HCT116 (cell line): Measurements from ENCODE around the gene AGRP. TPM values are rescaled to one million over a fixed set of nuclear protein-coding genes. Genes with fewer than 3 reads are reported as not detected.

Source experiments
- ATAC-seq: fragments of 200-7000 bp; cut with Tn5 transposase; 2 replicates; pipeline ENCODE4 v1.9.1; 2020; ENCODE audit warnings: mild to moderate bottlenecking, moderate library complexity
- BruUV-seq: library from RNA; stranded (reverse); fragments of 400-500 nt; replicated peaks from 2 replicates; lab custom pipeline; 2021; lab: Mats Ljungman, UMichigan
- CTCF ChIA-PET: fragments of 300-600 bp; sonication (Branson Sonifier 250); formaldehyde crosslinking; loops from one replicate; lab custom pipeline; 2021; ENCODE audit warnings: antibody characterized with exemption; lab: Charles Lee
- POLR2A ChIA-PET: fragments of 300-600, 350-600 bp; sonication (Branson Sonifier 250); formaldehyde crosslinking; loops from one replicate; lab custom pipeline; 2021; ENCODE audit warnings: antibody characterized with exemption; lab: Charles Lee
- RAD21 ChIA-PET, 2 experiments: fragments of 300-600 bp; sonication (Branson Sonifier 250); formaldehyde crosslinking; loops; one replicate each; lab custom pipeline; 2023; ENCODE audit warnings: low total read pairs in 2 of 2; ENCODE audit not compliant: uncharacterized antibody in 2 of 2, unreplicated experiment in 2 of 2, low non-redundant PET in 1 of 2; lab: Charles Lee
- DNase-seq: peaks from one replicate; pipeline ENCODE4 v3.0.0-alpha.2; 2010; ENCODE audit warnings: low read depth, low spot score
- H2AFZ ChIP-seq: fragments of 200-600 bp; shearing (Covaris generic), sonication (generic); 2 replicates; pipeline ENCODE4 v1.6.1; 2017; ENCODE audit warnings: low read depth, mixed run types, mixed read lengths, antibody characterized with exemption, low read length; ENCODE audit not compliant: poor library complexity, severe bottlenecking
- H3K27ac ChIP-seq: 2 replicates; pipeline ENCODE4 v1.5.1; 2012; ENCODE audit warnings: low read depth, low read length
- H3K27me3 ChIP-seq: fragments of 200-600 bp; sonication (generic); 2 replicates; pipeline ENCODE4 v1.6.1; 2016; ENCODE audit warnings: mixed run types, low read length, mixed read lengths; ENCODE audit not compliant: insufficient read depth
- H3K36me3 ChIP-seq, 2 experiments: fragments of 200-500 bp in 1 of 2; fragments of 200-600 bp in 1 of 2; sonication (Bioruptor generic) in 1 of 2; sonication (generic) in 1 of 2; 2 replicates each; pipeline versions ENCODE4 v1.5.1 to v1.6.1; 2014 to 2016; ENCODE audit warnings: low read length in 2 of 2, inconsistent platforms in 1 of 2, mixed read lengths in 1 of 2, mixed run types in 1 of 2; ENCODE audit not compliant: insufficient read depth in 2 of 2, control insufficient read depth in 1 of 2
- H3K4me1 ChIP-seq, 2 experiments: fragments of 200-600 bp in 1 of 2; sonication (generic) in 1 of 2; 2 replicates each; pipeline versions ENCODE4 v1.5.1 to v1.6.1; 2012 to 2017; ENCODE audit warnings: low read length in 2 of 2, inconsistent platforms in 1 of 2, mild to moderate bottlenecking in 1 of 2, mixed read lengths in 1 of 2, mixed run types in 1 of 2, moderate library complexity in 1 of 2; ENCODE audit not compliant: insufficient read depth in 2 of 2, control insufficient read depth in 1 of 2
- H3K4me2 ChIP-seq: fragments of 200-600 bp; sonication (generic); 2 replicates; pipeline ENCODE4 v1.6.1; 2017; ENCODE audit warnings: mixed run types, low read length, mixed read lengths
- H3K4me3 ChIP-seq, 2 experiments: fragments of 200-600 bp in 1 of 2; sonication (generic) in 1 of 2; replicated peaks in 1 of 2; 2 replicates each; pipeline ENCODE4 v1.5.1; 2011 to 2016; ENCODE audit warnings: low read length in 2 of 2, control low read depth in 1 of 2, low read depth in 1 of 2, mild to moderate bottlenecking in 1 of 2, mixed read lengths in 1 of 2, mixed run types in 1 of 2
- H3K79me2 ChIP-seq: fragments of 200-600 bp; sonication (generic); 2 replicates; pipeline ENCODE4 v1.6.1; 2017; ENCODE audit warnings: mild to moderate bottlenecking, mixed run types, low read length, moderate library complexity, mixed read lengths; ENCODE audit not compliant: insufficient read depth
- H3K9ac ChIP-seq: fragments of 200-600 bp; sonication (generic); 2 replicates; pipeline ENCODE4 v1.6.1; 2016; ENCODE audit warnings: low read length, mixed read lengths
- H3K9me2 ChIP-seq: fragments of 200-600 bp; sonication (generic), shearing (Covaris generic); 2 replicates; pipeline ENCODE4 v1.6.1; 2017; ENCODE audit warnings: mixed run types, mild to moderate bottlenecking, moderate library complexity; ENCODE audit not compliant: insufficient read depth
- H3K9me3 ChIP-seq, 2 experiments: fragments of 200-500 bp in 1 of 2; fragments of 200-600 bp in 1 of 2; sonication (Bioruptor generic) in 1 of 2; sonication (generic) in 1 of 2; 2 replicates each; pipeline ENCODE4 v1.6.1; 2014 to 2017; ENCODE audit warnings: low read length in 2 of 2, mixed read lengths in 2 of 2, inconsistent platforms in 1 of 2, low read depth in 1 of 2, mild to moderate bottlenecking in 1 of 2, mixed run types in 1 of 2, moderate library complexity in 1 of 2; ENCODE audit not compliant: control insufficient read depth in 1 of 2, insufficient read depth in 1 of 2
- H4K20me1 ChIP-seq: fragments of 200-600 bp; sonication (generic), shearing (Covaris generic); 2 replicates; pipeline ENCODE4 v1.6.1; 2017; ENCODE audit warnings: mixed run types, mild to moderate bottlenecking, moderate library complexity; ENCODE audit not compliant: insufficient read depth
- ATF3 ChIP-seq: IDR thresholded peaks from 2 replicates; pipeline ENCODE4 v1.6.1; 2012
- CBX3 ChIP-seq: IDR thresholded peaks from 2 replicates; pipeline ENCODE4 v1.6.1; 2012; ENCODE audit warnings: low read depth
- CTCF ChIP-seq, 3 experiments: fragments of 200-600 bp in 1 of 3; sonication (generic) in 1 of 3; IDR thresholded peaks in 2 of 3; conservative IDR thresholded peaks in 1 of 3; 2 replicates each; pipeline ENCODE4 v1.5.1; 2012 to 2017; ENCODE audit warnings: low read depth in 2 of 3, low read length in 2 of 3, antibody characterized with exemption in 1 of 3, borderline replicate concordance in 1 of 3, control low read depth in 1 of 3, mild to moderate bottlenecking in 1 of 3, mixed read lengths in 1 of 3, mixed run types in 1 of 3, moderate library complexity in 1 of 3; ENCODE audit not compliant: insufficient read depth in 1 of 3
- EGR1 ChIP-seq: IDR thresholded peaks from 2 replicates; pipeline ENCODE4 v1.6.1; 2012; ENCODE audit warnings: low read depth
- ELF1 ChIP-seq: IDR thresholded peaks from 2 replicates; pipeline ENCODE4 v1.6.1; 2012; ENCODE audit warnings: low read depth, borderline replicate concordance
- EZH2 ChIP-seq: fragments of 200-600 bp; sonication (generic); IDR thresholded peaks from 2 replicates; pipeline ENCODE4 v1.6.1; 2017; ENCODE audit warnings: antibody characterized with exemption, mixed run types
- EZH2phosphoT487 ChIP-seq: fragments of 200-600 bp; IDR thresholded peaks from 2 replicates; pipeline ENCODE4 v1.6.1; 2018; ENCODE audit warnings: antibody characterized with exemption, borderline replicate concordance
- SP1 ChIP-seq: IDR thresholded peaks from 2 replicates; pipeline ENCODE4 v1.6.1; 2012; ENCODE audit warnings: low read depth
- SRF ChIP-seq: IDR thresholded peaks from 2 replicates; pipeline ENCODE4 v1.6.1; 2012; ENCODE audit warnings: low read depth
- ZBTB33 ChIP-seq: IDR thresholded peaks from 2 replicates; pipeline ENCODE4 v1.6.1; 2011; ENCODE audit warnings: mild to moderate bottlenecking, low read length, moderate library complexity; ENCODE audit not compliant: insufficient replicate concordance; ENCODE audit errors: extremely low read depth
- ZFX ChIP-seq: fragments of 450-650 bp; IDR thresholded peaks from 2 replicates; pipeline ENCODE4 v1.6.1; 2017
- intact Hi-C: fragments of 100-400 bp; cut with micrococcal nuclease; formaldehyde crosslinking; loops from 2 replicates; pipeline ENCODE4 v1.10.0; 2022
- total RNA-seq: library from RNA; stranded (reverse); gene quantifications from one replicate; pipeline ENCODE4 v1.2.1, GENCODE V29; 2021; ENCODE audit not compliant: unreplicated experiment

Gene AGRP
- total RNA-seq, 1 experiment from 2014 or later: not detected

GRCh38 chr16:67516296-67517154 is 33.2 kb upstream of the AGRP start:
- H3K4me2 ChIP-seq: 0 out of 2 replicates have a peak overlapping the region, but pooled peaks have one; percentile 5
- ChIA-PET RAD21 (no interaction called here), POLR2A (interaction anchor here (0.7 kb wide), 1 partner anchor 26 kb away, joined by 3 read pairs; no protein-coding TSS in a partner anchor)
- H2AFZ ChIP-seq: no peak overlapping the region
- H3K36me3 ChIP-seq: no peaks in the 10 kb centered on the region
- no peaks in the 10 kb centered on the region for H3K9me2 ChIP-seq
- no peak overlapping the region for H3K4me3 ChIP-seq
- TF ChIP-seq EZH2: no peak
- no peak for TF ChIP-seq ATF3
- TF ChIP-seq SRF: no peak
- TF ChIP-seq CBX3: no peak
- TF ChIP-seq ZFX: no peak
- TF ChIP-seq SP1: no peak
- TF ChIP-seq ELF1: no peak
- TF ChIP-seq EZH2phosphoT487: no peak
- TF ChIP-seq EGR1: no peak
- TF ChIP-seq CTCF (IDR thresholded peaks at IDR 0.05 in 2 of 3, conservative IDR thresholded peaks at IDR 0.05 in 1 of 3; ENCODE audit: borderline replicate concordance in 1 of 3, insufficient read depth in 1 of 3, low read depth in 2 of 3, low read length in 2 of 3): no peak
- TF ChIP-seq ZBTB33: no peak
- TF ChIP-seq, all 23 proteins: peak for 0
- ATAC-seq (no peak), DNase-seq (no peak)
- H4K20me1 ChIP-seq: no peaks in the 10 kb centered on the region
- intact Hi-C loops: no loop called here
- H3K27me3 ChIP-seq: no peaks in the 10 kb centered on the region
- BruUV-seq: no TSS peak
- CTCF ChIA-PET: interaction anchor here (0.9 to 4.3 kb wide), 4 partner anchors 10 to 36 kb away, joined by 3 to 40 read pairs (median 4); partner anchors contain the start of gene ATP6V0D1
- H3K4me1 ChIP-seq: peaks cover 0 to 25% of the 10 kb centered on the region in 2 experiments; a peak in 3 of 4 replicates
- no peak overlapping the region for H3K27ac ChIP-seq
- no peaks in the 10 kb centered on the region for H3K9me3 ChIP-seq
- no peaks in the 10 kb centered on the region for H3K79me2 ChIP-seq
- H3K9ac ChIP-seq: no peak overlapping the region
